ENCODE data around the gene SUPT4H1.

SUPT4H1 gene

DNA sequence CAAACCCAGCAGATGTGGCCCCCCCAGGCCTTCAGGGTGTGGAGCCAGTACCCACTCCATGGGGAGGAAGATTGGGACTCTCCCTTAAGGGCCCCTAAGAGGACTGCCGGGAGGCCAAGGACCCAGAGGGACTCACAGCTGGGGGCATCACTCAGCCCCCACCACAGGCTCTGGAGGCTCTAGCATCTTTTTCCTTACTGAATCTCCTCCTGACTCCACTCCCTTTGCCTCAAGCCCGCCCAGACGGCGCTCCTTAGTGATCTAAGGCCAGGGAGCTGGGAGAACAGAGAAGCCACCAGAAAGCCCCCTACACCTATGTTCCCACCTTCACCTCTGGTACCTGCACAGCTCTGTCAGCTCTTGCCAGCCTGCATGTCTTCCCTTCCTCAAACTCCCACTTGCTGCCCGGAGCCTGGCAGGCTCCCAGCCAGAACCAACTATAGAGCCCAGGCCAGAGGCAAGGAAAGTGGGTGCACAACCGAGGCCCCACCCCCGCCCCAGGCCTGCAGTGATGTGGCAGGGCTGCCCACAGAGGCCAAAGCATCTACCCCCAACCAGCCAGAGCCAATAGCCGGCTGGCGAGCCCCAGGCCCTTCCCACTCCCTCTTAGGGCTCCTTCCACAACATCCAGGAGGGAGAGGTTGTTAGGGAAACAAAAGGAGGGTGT, 48.9 kb downstream of the SUPT4H1 start:
- DNase-seq, result no peak

DNA sequence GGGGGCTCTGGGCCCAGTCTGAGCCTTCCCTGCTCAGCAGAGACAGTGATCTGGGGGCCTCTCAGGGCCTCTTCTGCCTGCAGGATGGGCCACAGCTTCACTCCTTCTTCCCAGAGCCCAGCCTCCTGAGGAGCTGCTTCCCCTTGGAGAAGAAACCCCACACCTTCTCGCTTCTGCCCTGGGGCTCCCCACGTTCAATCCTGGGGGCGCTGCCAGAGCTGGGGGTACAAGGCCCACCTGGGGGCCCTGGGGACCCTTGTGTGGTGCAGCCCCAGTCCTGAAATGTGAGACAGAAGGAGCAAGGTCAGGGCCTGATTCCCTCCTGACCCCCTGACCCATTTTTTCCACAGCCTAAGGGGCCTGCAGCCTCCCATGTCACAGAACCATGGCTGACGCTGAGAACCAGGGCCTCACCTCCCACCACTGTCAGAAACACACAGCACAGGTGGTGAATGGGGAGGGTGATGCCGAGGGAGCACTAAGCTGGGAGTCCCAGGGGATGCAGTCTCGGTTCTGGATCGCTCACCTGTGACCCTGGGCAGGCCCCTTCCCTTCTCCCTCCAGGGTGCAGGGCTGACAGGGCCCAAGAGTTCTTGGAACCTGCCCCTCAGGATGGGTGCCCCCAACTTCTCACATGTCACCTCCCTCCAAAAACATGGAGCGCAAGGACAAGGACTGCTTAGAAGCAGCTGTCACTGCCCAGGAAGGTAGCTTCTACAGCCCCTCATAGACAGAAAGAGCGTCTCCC, 49.7 kb downstream of the SUPT4H1 start:
- no peak for DNase-seq

DNA sequence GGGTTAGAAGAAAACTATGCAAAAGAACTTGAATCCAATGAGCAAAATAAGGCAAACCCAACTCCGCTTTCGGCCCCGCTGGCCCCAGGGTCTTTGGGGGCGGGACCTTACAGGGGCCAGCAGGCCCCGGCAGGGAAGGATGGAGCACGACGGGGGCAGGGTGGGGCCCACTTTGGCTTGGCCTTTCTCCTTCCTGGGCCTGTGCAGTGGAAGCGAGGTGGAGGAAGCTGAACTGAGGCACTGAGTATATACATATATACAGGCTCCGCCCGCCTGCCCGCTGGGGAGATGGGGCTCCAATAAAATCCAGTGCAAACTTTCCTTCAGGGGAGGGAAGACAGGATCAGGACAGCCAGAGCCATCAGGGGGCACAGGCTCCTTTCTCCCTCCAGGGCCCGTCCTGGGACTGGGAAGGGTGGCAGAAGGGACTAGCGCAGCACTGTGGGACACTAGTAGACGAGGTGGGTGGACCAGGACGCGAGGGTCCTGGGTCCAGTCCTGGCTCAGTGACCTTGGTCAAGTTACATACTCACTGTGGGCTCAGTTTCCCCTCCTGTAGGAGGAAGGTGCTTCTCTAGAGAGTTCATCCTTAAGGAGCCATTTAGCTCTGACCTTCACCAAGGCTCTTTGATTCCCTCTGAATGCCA, 50.4 kb downstream of the SUPT4H1 start:
- DNase-seq, result no peak

DNA sequence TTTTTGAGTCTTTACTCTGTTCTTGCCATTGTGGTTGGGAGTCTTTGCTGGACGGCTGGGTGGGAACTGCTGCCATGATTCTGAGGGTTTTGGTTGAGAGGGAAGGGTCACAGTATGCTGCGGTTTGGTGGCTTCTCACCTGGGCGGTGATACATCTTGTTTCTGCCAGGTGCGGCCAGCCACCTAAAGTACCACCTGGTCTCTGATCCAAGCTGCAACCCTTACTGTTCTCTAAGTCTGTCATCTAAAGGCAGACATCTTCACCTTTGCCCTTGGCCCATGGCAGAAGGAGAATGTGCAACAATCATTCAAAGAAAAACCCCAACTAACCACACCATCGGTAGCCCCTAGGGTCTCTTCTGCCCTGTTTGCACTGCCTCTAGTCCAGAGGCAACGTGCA, 51.7 kb downstream of the SUPT4H1 start:
- no peak for DNase-seq
